Endothelial cell of hepatic sinusoid (primary cell): Measurements from ENCODE around the gene SCNN1G.
"Not testable (repeated sequence)": the region's sequence is repeated elsewhere in the genome, so short reads cannot be mapped to it uniquely, and the experiment has no call there.

Source experiments
- in situ Hi-C: cut with HindIII; loops from 2 replicates; pipeline ENCODE4 v1.10.0; 2017; ENCODE audit warnings: low sequenced_read_pairs

Gene SCNN1G

GRCh38 chr16:23248261-23249194 is 66.0 kb downstream of the SCNN1G start:
- in situ Hi-C loops, result no loop called here

GRCh38 chr16:23249830-23250229 is 67.3 kb downstream of the SCNN1G start:
- in situ Hi-C loops, result no loop called here

GRCh38 chr16:23252310-23252709 is 69.8 kb downstream of the SCNN1G start:
- in situ Hi-C loops, result no loop called here

- in situ Hi-C loops, result not testable (repeated sequence)
Measured at GRCh38 chr16:23253650-23254049, 71.1 kb downstream of the SCNN1G start.

GRCh38 chr16:23254338-23254737 is 71.8 kb downstream of the SCNN1G start:
- in situ Hi-C loops, result no loop called here

- in situ Hi-C loops, result no loop called here
Measured at GRCh38 chr16:23255000-23255399, 72.5 kb downstream of the SCNN1G start.

- in situ Hi-C loops, result no loop called here
Measured at GRCh38 chr16:23256440-23256839, 73.9 kb downstream of the SCNN1G start.

- in situ Hi-C loops, result no loop called here
Measured at GRCh38 chr16:23257682-23258081, 75.1 kb downstream of the SCNN1G start.

- in situ Hi-C loops, result no loop called here
Measured at GRCh38 chr16:23258919-23259237, 76.3 kb downstream of the SCNN1G start.
